ENCODE measurements around the gene MAOB. TPM values are rescaled to one million over a fixed set of nuclear protein-coding genes. Genes with fewer than 3 reads are reported as not detected.

The MAOB gene
- total and polyA plus RNA-seq, 9 of the 15 experiments (the other 6 are each of a cell fraction or from before 2014, with no cell fraction given), result 0.05 to 0.09 TPM; not detected in 7

GRCh38 chrX:43728002-43728401, 154.2 kb downstream of the MAOB start:
- Histone ChIP-seq H3K79me2 (ENCODE audit: control insufficient read depth, insufficient read depth, low read length) (no peaks in the 10 kb centered on the region), H3K4me2 (ENCODE audit: insufficient read depth, low read length) (no peak overlapping the region), H3K27me3 (ENCODE audit: control insufficient read depth in 2 of 2, insufficient read depth in 2 of 2, low read length in 2 of 2) (no peaks in the 10 kb centered on the region), H2AFZ (ENCODE audit: low read depth, low read length) (no peak overlapping the region), H3K9ac (ENCODE audit: insufficient read depth in 1 of 2, low read depth in 2 of 2, low read length in 2 of 2) (no peak overlapping the region), H4K20me1 (replicated peaks; ENCODE audit: control insufficient read depth, insufficient read depth, low read length) (no peaks in the 10 kb centered on the region), H3K9me3 (replicated peaks; ENCODE audit: control insufficient read depth, insufficient read depth, low read depth, low read length) (no peaks in the 10 kb centered on the region), H3K4me1 (replicated peaks in 1 of 2; ENCODE audit: control insufficient read depth in 2 of 2, insufficient read depth in 2 of 2, low read length in 2 of 2) (no peaks in the 10 kb centered on the region), H3K4me3 (no peak overlapping the region), H3K9me1 (ENCODE audit: control insufficient read depth, insufficient read depth, low read length) (no peaks in the 10 kb centered on the region), H3K27ac (ENCODE audit: extremely low read depth, low read depth, low read length) (no peak overlapping the region), H3K36me3 (ENCODE audit: control insufficient read depth, insufficient read depth, low read length) (no peaks in the 10 kb centered on the region)
- ATAC-seq (no peak), FAIRE-seq (no peak), DNase-seq (ENCODE audit: extremely low read depth in 1 of 4, low spot score in 3 of 4) (no peak)
- POLR2A ChIA-PET, result interaction anchor here (0.7 kb wide), 1 partner anchor 84 kb away, joined by 3 read pairs; no protein-coding TSS in a partner anchor
- in situ Hi-C loops (cut with MboI) (no loop called here), intact Hi-C loops (cut with micrococcal nuclease) (no loop called here)
- WGBS (ENCODE audit: insufficient coverage, low coverage, missing lambda C conversion rate), result 2% methylated on average over 5 of the region's 5 CpGs
- CTCF ChIA-PET (ENCODE audit: low intra/inter-chr PET ratio), result no interaction called here
- TF ChIP-seq PATZ1 (CRISPR knock-in tag; IDR thresholded peaks at IDR 0.05; ENCODE audit: borderline replicate concordance), result no peak
- no peak for TF ChIP-seq RBM15 (IDR thresholded peaks at IDR 0.05; ENCODE audit: insufficient read depth, low read length)
- TF ChIP-seq ZBTB40 (IDR thresholded peaks at IDR 0.05), result no peak
- TF ChIP-seq ZBTB40 (CRISPR knock-in tag; IDR thresholded peaks at IDR 0.05), result 0 out of 2 replicates have a peak, but pooled peaks have one; percentile 31
- BruUV-seq (replicated peaks), result no TSS peak

All from K562 (cell line).